ENCODE data around the gene OR4D2. TPM values are rescaled to one million over a fixed set of nuclear protein-coding genes. Genes with fewer than 3 reads are reported as not detected.

Gene OR4D2
- total RNA-seq, 1 experiment from 2014 or later = not detected

DNA sequence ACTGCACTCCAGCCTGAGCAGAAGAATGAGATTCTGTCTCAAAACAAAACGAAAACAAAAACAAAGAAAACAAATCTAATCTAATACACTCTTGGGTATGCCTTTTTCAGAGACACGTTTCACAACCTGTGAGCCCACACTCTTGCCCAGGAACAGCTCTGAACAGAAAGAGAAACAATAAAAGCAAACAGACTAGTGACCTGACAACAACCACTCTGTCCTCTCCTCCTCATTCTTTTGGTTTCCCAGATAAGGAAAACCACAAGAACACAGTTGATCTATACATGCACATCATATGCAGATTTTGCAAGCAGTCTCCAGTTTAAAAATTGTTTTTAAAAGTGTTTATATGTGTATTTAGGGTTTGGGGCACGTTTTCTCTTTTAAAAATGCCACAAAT is 51.0 kb downstream of the OR4D2 start:
- H3K4me3 Mint-ChIP-seq (ENCODE audit: unreplicated experiment) = peak overlapping the region; percentile 88
- DNase-seq (ENCODE audit: unreplicated experiment) = no peak
- peaks cover 22% of the 10 kb centered on the region for H3K36me3 Mint-ChIP-seq (ENCODE audit: insufficient read depth, unreplicated experiment)
- ChIA-PET CTCF (interaction anchor here (0.6 kb wide), 1 partner anchor 42 kb away, joined by 3 read pairs; no protein-coding TSS in a partner anchor), POLR2A (interaction anchor here (0.5 kb wide), 1 partner anchor 20 kb away, joined by 3 read pairs; the partner anchor contains the start of gene LPO)
- H3K27ac Mint-ChIP-seq (ENCODE audit: low read depth, unreplicated experiment) = no peak overlapping the region
- TF ChIP-seq, protein P1, sequence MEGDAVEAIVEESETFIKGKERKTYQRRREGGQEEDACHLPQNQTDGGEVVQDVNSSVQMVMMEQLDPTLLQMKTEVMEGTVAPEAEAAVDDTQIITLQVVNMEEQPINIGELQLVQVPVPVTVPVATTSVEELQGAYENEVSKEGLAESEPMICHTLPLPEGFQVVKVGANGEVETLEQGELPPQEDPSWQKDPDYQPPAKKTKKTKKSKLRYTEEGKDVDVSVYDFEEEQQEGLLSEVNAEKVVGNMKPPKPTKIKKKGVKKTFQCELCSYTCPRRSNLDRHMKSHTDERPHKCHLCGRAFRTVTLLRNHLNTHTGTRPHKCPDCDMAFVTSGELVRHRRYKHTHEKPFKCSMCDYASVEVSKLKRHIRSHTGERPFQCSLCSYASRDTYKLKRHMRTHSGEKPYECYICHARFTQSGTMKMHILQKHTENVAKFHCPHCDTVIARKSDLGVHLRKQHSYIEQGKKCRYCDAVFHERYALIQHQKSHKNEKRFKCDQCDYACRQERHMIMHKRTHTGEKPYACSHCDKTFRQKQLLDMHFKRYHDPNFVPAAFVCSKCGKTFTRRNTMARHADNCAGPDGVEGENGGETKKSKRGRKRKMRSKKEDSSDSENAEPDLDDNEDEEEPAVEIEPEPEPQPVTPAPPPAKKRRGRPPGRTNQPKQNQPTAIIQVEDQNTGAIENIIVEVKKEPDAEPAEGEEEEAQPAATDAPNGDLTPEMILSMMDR (IDR thresholded peaks at IDR 0.05; ENCODE audit: unreplicated experiment) = no peak
- no peaks in the 10 kb centered on the region for H3K9me3 Mint-ChIP-seq (ENCODE audit: unreplicated experiment)
- intact Hi-C loops (cut with micrococcal nuclease) = no loop called here
- no peaks in the 10 kb centered on the region for H3K27me3 Mint-ChIP-seq (ENCODE audit: insufficient read depth, unreplicated experiment)
- H3K4me1 Mint-ChIP-seq (ENCODE audit: insufficient read depth, unreplicated experiment) = peaks cover 7% of the 10 kb centered on the region
- TSS peak; percentile 33 for BruUV-seq (replicated peaks)

- Mint-ChIP-seq H3K27me3 (ENCODE audit: insufficient read depth, unreplicated experiment) (no peaks in the 10 kb centered on the region), H3K4me3 (ENCODE audit: unreplicated experiment) (peak within 1 kb of the TSS; percentile 88), H3K27ac (ENCODE audit: low read depth, unreplicated experiment) (peak within 1 kb of the TSS; percentile 95), H3K36me3 (ENCODE audit: insufficient read depth, unreplicated experiment) (peaks cover 12% of the 10 kb centered on the region), H3K4me1 (ENCODE audit: insufficient read depth, unreplicated experiment) (peaks cover 11% of the 10 kb centered on the region), H3K9me3 (ENCODE audit: unreplicated experiment) (no peaks in the 10 kb centered on the region)
- TF ChIP-seq, protein P1 (IDR thresholded peaks at IDR 0.05; ENCODE audit: unreplicated experiment) = peak; percentile 34
- POLR2A ChIA-PET = interaction anchor here (0.5 to 2.3 kb wide), 9 partner anchors 14 to 800 kb away, joined by 3 to 11 read pairs (median 4); partner anchors contain the start of genes RNF43 and SUPT4H1
- CTCF ChIA-PET = interaction anchor here (0.5 to 1.2 kb wide), 7 partner anchors 9 to 634 kb away, joined by 3 to 5 read pairs (median 3); no protein-coding TSS in a partner anchor
- BruUV-seq (replicated peaks) = no TSS peak
- DNase-seq (ENCODE audit: unreplicated experiment) = peak; percentile 86
- intact Hi-C loops (cut with micrococcal nuclease) = no loop called here
Observed at GRCh38 chr17:58219007-58219788, 52.4 kb downstream of the OR4D2 start, which contains the start of gene MKS1. Gene MKS1 (minus strand): TSS chr17:58219255. CDS start chr17:58219230, 25 bp downstream.

DNA sequence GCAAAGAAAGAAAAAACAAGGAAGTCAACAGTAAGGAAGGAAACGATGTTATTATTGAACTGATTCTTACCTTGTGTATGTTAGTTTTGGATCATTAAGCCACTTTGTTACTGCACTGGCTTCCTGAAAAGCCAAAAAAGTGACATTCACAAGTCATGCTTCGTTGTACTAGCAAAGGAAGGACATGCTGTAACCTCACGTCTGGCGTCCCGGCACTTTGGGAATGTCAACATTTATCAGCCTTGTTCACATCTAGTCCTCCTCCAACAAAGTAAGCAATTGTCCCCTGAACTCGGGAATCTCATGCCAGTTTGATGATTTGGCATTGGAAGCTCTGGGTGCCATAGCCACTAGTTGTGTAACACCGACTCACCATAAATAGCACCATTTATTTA is 53.0 kb downstream of the OR4D2 start:
- H3K9me3 Mint-ChIP-seq (ENCODE audit: unreplicated experiment) = no peaks in the 10 kb centered on the region
- intact Hi-C loops (cut with micrococcal nuclease) = no loop called here
- peak; percentile 4 for DNase-seq (ENCODE audit: unreplicated experiment)
- H3K27me3 Mint-ChIP-seq (ENCODE audit: insufficient read depth, unreplicated experiment) = no peaks in the 10 kb centered on the region
- ChIA-PET CTCF (interaction anchor here (0.5 to 1.1 kb wide), 3 partner anchors 11 to 447 kb away, joined by 3 to 4 read pairs (median 3); no protein-coding TSS in a partner anchor), POLR2A (interaction anchor here (0.6 to 2.3 kb wide), 4 partner anchors 132 to 801 kb away, joined by 4 to 11 read pairs (median 8); partner anchors contain the start of genes RNF43 and SUPT4H1)
- peaks cover 7% of the 10 kb centered on the region for H3K36me3 Mint-ChIP-seq (ENCODE audit: insufficient read depth, unreplicated experiment)
- TF ChIP-seq, protein P1 (IDR thresholded peaks at IDR 0.05; ENCODE audit: unreplicated experiment) = no peak
- peaks cover 17% of the 10 kb centered on the region for H3K4me1 Mint-ChIP-seq (ENCODE audit: insufficient read depth, unreplicated experiment)
- peak overlapping the region; percentile 95 for H3K27ac Mint-ChIP-seq (ENCODE audit: low read depth, unreplicated experiment)
- H3K4me3 Mint-ChIP-seq (ENCODE audit: unreplicated experiment) = peak overlapping the region; percentile 88
- BruUV-seq (replicated peaks) = no TSS peak

Other genes with a start within 250 kb of the OR4D2 start
- 15.6 and 21.5 TPM in 2 replicates for gene CUEDC1, start 211.6 kb upstream of the OR4D2 start, total RNA-seq (2022)
- 66.8 and 69.1 TPM in 2 replicates for gene VEZF1, start 178.7 kb upstream of the OR4D2 start, total RNA-seq (2022)
- 381 and 493 TPM in 2 replicates for gene SRSF1, start 159.7 kb upstream of the OR4D2 start, total RNA-seq (2022)
- gene DYNLL2, start 83.6 kb upstream of the OR4D2 start, total RNA-seq (2022) = 15.5 and 22.3 TPM in 2 replicates
- gene OR4D1, start 18.6 kb upstream of the OR4D2 start, total RNA-seq (2022) = not detected in 2 replicates
- not detected in 2 replicates for gene EPX, start 25.7 kb downstream of the OR4D2 start, total RNA-seq (2022)
- gene MKS1, start 52.3 kb downstream of the OR4D2 start, total RNA-seq (2022) = 15.4 and 22.8 TPM in 2 replicates
- not detected in 2 replicates for gene LPO, start 71.6 kb downstream of the OR4D2 start, total RNA-seq (2022)
- gene MPO, start 114.0 kb downstream of the OR4D2 start, total RNA-seq (2022) = 0.19 TPM in 1 of 2 replicates, not detected in the other
- gene TSPOAP1, start 161.8 kb downstream of the OR4D2 start, total RNA-seq (2022) = not detected in 2 replicates
- 63.4 and 90.8 TPM in 2 replicates for gene SUPT4H1, start 185.2 kb downstream of the OR4D2 start, total RNA-seq (2022)